Measurements from ENCODE around the gene GPR142.
"Not testable (repeated sequence)": the region's sequence is repeated elsewhere in the genome, so short reads cannot be mapped to it uniquely, and the experiment has no call there.

The GPR142 gene

DNA sequence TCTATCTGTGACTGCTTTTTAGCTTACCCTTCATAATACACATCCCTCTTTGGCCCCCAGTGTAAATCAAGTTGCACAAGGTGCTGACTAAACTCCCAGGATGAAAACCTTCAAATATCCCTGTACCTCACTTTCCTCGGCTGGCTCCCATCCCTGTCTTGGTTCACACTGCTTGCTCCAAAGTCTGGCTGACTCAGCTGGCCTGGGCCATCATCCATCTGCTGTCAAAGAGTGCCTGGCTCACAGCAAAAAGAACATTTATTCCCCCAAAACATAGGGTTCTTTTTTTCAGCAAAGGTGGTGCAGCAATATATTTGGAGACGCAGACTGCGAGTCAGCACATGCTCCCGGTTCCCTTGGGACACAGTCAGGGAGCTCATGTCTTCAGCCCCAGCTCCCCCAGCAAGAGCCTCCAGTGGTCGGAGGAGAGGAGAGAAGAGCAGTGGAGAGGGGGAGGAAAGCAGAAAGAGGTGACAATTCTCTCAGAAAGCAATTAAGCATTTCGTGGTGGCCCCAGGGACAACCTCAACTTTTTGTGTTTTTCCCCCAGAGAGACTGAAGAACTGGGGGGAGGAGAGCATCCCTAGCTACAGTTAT is 26.1 kb downstream of the GPR142 start:
- DNase-seq (ENCODE audit: low spot score), result no peak

- DNase-seq (ENCODE audit: low spot score), result no peak
Observed at GRCh38 chr17:74394275-74394950, 27.1 kb downstream of the GPR142 start.

GRCh38 chr17:74394977-74395376 is 27.7 kb downstream of the GPR142 start:
- no peak for DNase-seq (ENCODE audit: low spot score)

DNA sequence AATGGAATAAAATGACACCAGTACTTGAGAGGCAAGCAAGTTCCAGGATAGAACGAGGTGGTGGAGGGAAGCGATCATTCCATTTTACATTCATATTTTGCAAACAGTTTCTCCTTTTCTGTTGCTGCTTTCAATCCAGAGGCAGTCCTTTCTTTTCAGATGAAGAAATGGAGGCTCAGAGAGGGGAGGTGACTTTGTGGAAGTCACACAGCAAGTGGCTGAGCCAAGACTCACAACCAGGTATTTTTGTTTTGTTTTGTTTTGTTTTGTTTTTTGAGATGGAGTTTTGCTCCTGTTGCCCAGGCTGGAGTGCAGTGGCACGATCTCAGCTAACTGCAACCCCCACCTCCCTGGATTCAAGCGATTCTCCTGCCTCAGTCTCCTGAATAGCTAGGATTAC is 29.3 kb downstream of the GPR142 start:
- DNase-seq (ENCODE audit: low spot score), result no peak

DNA sequence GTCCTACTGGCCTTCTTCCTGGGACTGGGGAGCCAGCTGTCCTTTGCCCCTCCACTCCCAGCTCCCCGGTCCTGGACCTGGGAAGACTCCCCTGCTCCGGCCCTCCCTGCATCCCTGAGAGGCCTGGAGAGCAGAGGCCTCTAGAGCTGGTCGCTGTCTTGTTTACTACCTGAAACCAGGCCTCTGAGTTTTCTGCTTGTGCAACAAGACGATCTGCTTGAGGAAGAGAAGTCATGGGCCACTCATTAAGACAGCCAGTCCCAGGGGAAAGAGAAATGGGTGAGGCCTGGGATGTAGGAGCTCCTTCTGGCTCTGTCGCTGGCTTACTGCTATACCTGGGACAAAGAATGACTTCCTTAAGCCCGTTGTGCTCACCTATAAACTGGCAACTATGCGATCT is 34.7 kb downstream of the GPR142 start:
- no peak for DNase-seq (ENCODE audit: low spot score)

GRCh38 chr17:74403512-74404137 is 36.3 kb downstream of the GPR142 start:
- DNase-seq (ENCODE audit: low spot score), result no peak

DNA sequence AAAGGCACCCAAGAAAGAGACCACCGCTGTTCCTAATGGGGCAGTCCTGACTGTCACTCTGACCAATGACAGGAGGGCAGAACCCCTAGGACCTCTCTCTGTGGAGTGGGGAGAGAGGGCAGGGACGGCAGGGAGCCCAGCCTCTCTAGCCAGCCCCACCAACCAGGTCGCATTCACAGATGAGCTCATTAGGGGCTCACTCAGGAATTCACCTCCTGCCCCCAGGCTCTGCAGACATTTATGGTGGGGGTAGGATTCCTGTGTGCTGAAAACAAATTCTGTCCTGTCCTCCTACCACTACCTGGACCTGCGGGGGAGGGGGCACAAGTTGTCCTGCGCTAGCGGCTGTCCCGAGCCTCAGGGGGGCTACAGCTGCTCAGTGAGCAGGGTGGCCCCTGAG is 36.9 kb downstream of the GPR142 start:
- no peak for DNase-seq (ENCODE audit: low spot score)

- no peak for DNase-seq (ENCODE audit: low spot score)
Observed at GRCh38 chr17:74404789-74405188, 37.5 kb downstream of the GPR142 start.

GRCh38 chr17:74405311-74405710 is 38.0 kb downstream of the GPR142 start:
- DNase-seq (ENCODE audit: low spot score), result not testable (repeated sequence)

DNA sequence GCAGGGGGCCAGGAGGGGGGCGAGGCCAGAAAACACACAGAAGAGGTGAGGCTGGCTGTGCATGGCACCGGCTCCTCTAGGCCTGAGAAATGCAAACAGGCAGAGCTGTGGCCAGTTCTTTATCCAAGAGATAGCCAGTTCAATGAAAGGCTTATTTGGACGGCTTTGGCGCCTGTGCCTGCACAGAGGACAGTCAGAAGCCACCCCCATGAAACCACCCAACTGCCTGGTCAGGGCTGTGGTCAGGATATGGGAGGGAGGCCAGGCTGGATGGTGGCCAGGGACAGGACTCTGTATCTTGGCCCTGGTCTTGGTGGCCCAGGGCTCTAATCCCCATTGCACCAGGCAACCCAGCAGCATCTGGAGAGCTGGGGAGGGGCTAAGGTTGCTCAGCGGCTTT is 40.1 kb downstream of the GPR142 start:
- no peak for DNase-seq (ENCODE audit: low spot score)

DNA sequence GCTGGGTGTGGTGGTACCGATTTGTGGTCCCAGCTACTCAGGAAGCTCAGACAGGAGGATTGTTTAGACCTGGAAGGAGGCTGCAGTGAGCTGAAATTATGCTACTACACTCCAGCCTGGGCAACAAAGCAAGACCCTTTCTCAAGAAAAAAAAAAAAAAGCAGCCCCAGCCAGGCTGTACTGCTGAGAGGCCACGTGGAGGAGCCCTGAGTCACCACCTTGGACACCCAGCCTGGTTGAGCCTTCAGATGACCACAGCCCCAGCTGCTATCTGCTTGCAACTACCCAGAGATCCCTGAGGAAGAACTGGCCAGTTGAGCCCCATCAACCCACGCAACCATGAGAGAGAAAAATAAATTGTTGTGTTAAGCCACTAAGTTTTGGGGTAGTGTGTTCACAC is 41.0 kb downstream of the GPR142 start:
- DNase-seq (ENCODE audit: low spot score), result no peak

DNA sequence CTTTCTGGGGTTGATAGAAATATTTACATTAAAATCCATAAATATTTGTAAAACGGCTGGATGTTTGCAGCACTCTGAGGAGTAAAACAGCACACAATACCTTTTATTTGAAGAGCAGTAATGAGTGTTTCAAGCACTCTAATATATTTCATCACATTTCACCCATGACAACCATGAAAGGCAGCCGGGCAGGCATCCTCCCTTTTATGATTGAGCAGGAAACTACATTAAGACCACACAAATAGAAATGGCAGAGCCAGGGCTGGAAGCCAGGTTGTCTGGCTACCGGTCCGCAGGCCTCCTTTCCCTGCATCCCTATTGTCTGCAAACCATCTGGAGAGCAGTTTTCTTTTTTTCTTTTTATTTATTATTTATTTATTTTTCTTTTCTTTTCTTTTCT is 41.5 kb downstream of the GPR142 start:
- DNase-seq (ENCODE audit: low spot score), result no peak

- DNase-seq (ENCODE audit: low spot score), result no peak
Observed at GRCh38 chr17:74410001-74410443, 42.7 kb downstream of the GPR142 start.

DNA sequence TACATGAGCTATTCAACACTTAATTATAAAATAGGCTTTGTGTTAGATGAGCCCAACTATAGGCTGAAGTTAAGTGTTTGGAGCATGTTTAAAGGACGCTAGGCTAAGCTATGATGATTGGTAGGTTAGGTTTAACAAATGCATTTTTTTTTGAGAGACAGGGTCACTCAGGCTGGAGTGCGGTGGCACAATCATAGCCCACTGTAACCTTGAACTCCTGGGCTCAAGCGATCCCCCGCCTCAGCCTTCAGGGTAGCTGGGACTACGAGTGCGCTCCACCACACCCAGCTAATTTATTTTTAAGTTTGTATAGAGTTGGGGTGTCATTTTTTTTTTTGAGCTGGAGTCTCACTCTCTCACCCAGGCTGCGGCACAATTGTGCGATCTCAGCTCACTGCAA is 45.3 kb downstream of the GPR142 start:
- DNase-seq (ENCODE audit: low spot score), result no peak

DNA sequence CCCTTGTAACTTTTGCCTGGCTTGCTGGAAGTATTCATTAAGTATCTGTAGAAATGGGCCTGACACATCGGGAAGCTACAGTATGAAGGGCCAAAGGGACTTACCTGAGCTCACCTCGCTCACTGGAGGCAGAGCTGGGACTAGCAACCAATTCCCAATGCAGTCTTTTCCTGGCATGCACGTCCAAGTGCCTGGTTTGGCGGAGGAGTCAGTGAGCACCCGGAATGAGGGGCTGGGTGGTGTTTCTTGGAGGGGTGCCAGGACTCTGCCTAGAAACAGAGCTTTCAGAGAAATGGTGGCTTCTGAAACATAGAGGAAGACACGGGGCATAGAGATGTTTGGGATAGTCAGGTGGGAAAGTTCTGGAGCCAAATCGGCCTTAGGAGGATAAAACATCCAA is 46.2 kb downstream of the GPR142 start:
- no peak for DNase-seq (ENCODE audit: low spot score)

GRCh38 chr17:74414510-74414909 is 47.2 kb downstream of the GPR142 start:
- DNase-seq (ENCODE audit: low spot score), result no peak

DNA sequence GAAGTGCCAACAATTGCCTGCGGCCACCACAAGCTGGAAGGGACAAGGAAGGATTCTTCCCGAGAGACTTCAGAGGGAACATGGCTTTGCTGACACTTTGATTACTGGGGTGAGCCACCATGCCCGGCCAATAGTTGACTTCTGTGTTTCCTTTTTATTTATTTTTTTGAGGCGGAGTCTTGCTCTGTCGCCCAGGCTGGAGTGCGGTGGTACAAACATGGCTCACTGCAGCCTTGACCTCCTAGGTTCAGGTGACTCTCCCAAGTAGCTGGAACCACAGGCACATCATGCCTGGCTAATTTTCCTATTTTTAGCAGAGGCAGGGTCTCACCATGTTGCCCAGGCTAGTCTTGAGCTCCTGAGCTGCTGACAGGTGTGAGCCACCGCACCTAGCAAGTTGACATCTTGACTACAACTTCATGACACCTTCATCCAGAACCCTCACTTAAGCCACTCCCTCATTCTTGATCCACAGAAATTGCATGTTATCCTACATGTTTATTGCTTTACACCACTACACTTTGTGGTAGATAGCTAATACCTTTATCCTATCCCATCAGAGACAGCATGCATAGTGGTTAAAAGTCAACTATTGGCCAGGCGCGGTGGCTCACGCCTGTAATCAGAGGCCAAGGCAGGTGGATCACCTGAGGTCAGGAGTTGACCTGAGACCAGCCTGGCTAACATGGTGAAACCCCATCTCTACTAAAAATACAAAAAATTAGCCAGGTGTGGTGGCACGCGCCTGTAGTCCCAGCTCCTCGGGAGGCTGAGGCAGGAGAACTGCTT is 48.5 kb downstream of the GPR142 start:
- no peak for DNase-seq (ENCODE audit: low spot score)

DNA sequence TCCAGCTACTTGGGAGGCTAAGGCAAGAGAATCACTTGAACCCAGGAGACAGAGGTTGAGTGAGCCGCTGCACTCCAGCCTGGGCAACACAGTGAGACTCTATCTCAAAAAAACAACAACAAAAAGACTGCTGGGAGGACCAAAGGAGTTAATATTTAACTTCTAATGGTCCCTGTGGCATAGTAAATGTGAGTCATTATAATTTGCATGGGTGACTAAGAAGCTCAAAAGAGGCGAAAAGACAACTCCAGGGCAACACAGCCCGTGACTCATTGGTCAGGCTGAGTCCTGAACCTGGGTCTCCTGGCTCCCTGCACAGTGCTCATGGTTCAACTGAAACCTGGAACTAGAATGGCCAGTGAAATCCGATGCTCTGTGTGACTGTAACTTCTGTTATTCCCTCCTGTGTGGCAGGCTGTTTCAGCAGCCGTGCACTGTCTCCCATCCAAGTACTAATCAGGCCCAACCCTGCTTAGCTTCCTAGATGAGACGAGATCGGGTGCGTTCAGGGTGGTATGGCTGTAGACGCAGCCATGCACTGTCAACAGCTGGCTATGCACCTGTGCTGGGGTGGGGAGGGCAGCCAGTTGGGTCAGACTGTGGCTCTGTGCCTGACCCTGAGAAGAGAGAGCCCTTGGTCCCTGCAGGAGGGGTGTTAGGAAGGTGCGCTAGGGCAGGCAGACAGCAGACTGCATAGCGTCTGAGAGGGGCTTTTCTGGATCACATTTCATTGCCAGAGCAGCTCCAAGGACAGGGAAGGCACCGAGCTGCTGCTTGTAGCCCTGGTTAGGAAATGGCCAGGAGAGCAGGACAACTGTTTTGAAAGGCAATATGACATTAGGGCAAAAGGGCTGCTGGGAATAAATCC is 50.1 kb downstream of the GPR142 start:
- no peak for DNase-seq (ENCODE audit: low spot score)

DNA sequence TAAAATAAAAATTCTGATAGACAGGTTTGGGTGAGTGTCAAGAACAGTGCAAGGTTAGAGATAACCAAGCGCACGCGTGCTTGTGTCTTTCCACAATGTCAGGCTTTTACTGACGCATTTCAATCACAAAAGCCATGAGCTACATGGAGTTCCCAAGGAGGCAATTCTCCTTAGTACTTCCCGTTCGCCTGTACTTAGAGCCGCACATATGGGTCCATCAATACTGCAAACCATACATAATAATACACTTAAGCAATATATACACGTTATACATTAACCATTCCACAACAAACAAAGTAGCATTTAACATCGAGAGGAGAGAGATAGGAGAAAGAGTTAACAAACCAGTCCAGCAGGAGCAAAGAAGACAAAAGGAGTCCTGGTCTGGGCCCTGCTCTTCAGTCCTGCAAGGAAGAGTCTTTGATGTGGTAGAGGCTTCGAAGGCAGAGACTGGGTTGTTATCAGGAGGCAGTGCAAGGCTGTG is 52.7 kb downstream of the GPR142 start:
- no peak for DNase-seq (ENCODE audit: low spot score)

Measured in hematopoietic multipotent progenitor cell treated with erythropoietin and hydrocortisone succinate and interleukin-3 and kit ligand, for 15 days (in vitro differentiated cells).